Measurements from ENCODE around the gene KCNQ1. TPM values are rescaled to one million over a fixed set of nuclear protein-coding genes. Genes with fewer than 3 reads are reported as not detected.

The KCNQ1 gene
- total and polyA plus RNA-seq, 2 of the 13 experiments (the other 11 are each of a cell fraction or from before 2014, with no cell fraction given) = 0.02 to 0.08 TPM

GRCh38 chr11:2561696-2562581, 117.1 kb downstream of the KCNQ1 start (continued):
- TF ChIP-seq ATF6 (CRISPR knock-in tag; conservative IDR thresholded peaks at IDR 0.05) (no peak), ZBTB33 (CRISPR knock-in tag; IDR thresholded peaks at IDR 0.05) (peak; percentile 50), MTA3 (CRISPR knock-in tag; IDR thresholded peaks at IDR 0.05) (no peak), THRA (CRISPR knock-in tag; IDR thresholded peaks at IDR 0.05; ENCODE audit: borderline replicate concordance) (no peak; the same call in 1 of the 2 replicates), GABPB1 (CRISPR knock-in tag; IDR thresholded peaks at IDR 0.05) (peak; percentile 50; the same call in 1 of the 2 replicates), ZNF446 (CRISPR knock-in tag; IDR thresholded peaks at IDR 0.05) (no peak), AGO1 (IDR thresholded peaks at IDR 0.05; ENCODE audit: low read depth, low read length, poor library complexity, severe bottlenecking) (no peak), SNAI1 (CRISPR knock-in tag; IDR thresholded peaks at IDR 0.05; ENCODE audit: borderline replicate concordance) (no peak), ELF4 (CRISPR knock-in tag; IDR thresholded peaks at IDR 0.05; ENCODE audit: borderline replicate concordance) (no peak), HOXA9 (CRISPR knock-in tag; IDR thresholded peaks at IDR 0.05; ENCODE audit: borderline replicate concordance) (no peak), ARHGAP35 (CRISPR knock-in tag; IDR thresholded peaks at IDR 0.05; ENCODE audit: borderline replicate concordance) (no peak), ZNF850 (CRISPR knock-in tag; conservative IDR thresholded peaks at IDR 0.05) (no peak), FOSL1 (CRISPR knock-in tag; IDR thresholded peaks at IDR 0.05; ENCODE audit: borderline replicate concordance) (no peak), TFE3 (CRISPR knock-in tag; IDR thresholded peaks at IDR 0.05) (no peak), HNF1A (IDR thresholded peaks at IDR 0.05; ENCODE audit: low read depth) (no peak), HNF1A (CRISPR knock-in tag; IDR thresholded peaks at IDR 0.05; ENCODE audit: borderline replicate concordance) (peak; percentile 23; the same call in 1 of the 2 replicates)

Measured in HepG2 (cell line).